HCT116 (cell line): ENCODE measurements around the gene ERN1. TPM values are rescaled to one million over a fixed set of nuclear protein-coding genes. Genes with fewer than 3 reads are reported as not detected.

Source experiments
- ATAC-seq: fragments of 200-7000 bp; cut with Tn5 transposase; 2 replicates; pipeline ENCODE4 v1.9.1; 2020; ENCODE audit warnings: mild to moderate bottlenecking, moderate library complexity
- BruUV-seq: library from RNA; stranded (reverse); fragments of 400-500 nt; replicated peaks from 2 replicates; lab custom pipeline; 2021; lab: Mats Ljungman, UMichigan
- CTCF ChIA-PET: fragments of 300-600 bp; sonication (Branson Sonifier 250); formaldehyde crosslinking; loops from one replicate; lab custom pipeline; 2021; ENCODE audit warnings: antibody characterized with exemption; lab: Charles Lee
- POLR2A ChIA-PET: fragments of 300-600, 350-600 bp; sonication (Branson Sonifier 250); formaldehyde crosslinking; loops from one replicate; lab custom pipeline; 2021; ENCODE audit warnings: antibody characterized with exemption; lab: Charles Lee
- RAD21 ChIA-PET, 2 experiments: fragments of 300-600 bp; sonication (Branson Sonifier 250); formaldehyde crosslinking; loops; one replicate each; lab custom pipeline; 2023; ENCODE audit warnings: low total read pairs in 2 of 2; ENCODE audit not compliant: uncharacterized antibody in 2 of 2, unreplicated experiment in 2 of 2, low non-redundant PET in 1 of 2; lab: Charles Lee
- DNase-seq: peaks from one replicate; pipeline ENCODE4 v3.0.0-alpha.2; 2010; ENCODE audit warnings: low read depth, low spot score
- H2AFZ ChIP-seq: fragments of 200-600 bp; shearing (Covaris generic), sonication (generic); 2 replicates; pipeline ENCODE4 v1.6.1; 2017; ENCODE audit warnings: low read depth, mixed run types, mixed read lengths, antibody characterized with exemption, low read length; ENCODE audit not compliant: poor library complexity, severe bottlenecking
- H3K27ac ChIP-seq: 2 replicates; pipeline ENCODE4 v1.5.1; 2012; ENCODE audit warnings: low read depth, low read length
- H3K27me3 ChIP-seq: fragments of 200-600 bp; sonication (generic); 2 replicates; pipeline ENCODE4 v1.6.1; 2016; ENCODE audit warnings: mixed run types, low read length, mixed read lengths; ENCODE audit not compliant: insufficient read depth
- H3K36me3 ChIP-seq, 2 experiments: fragments of 200-500 bp in 1 of 2; fragments of 200-600 bp in 1 of 2; sonication (Bioruptor generic) in 1 of 2; sonication (generic) in 1 of 2; 2 replicates each; pipeline versions ENCODE4 v1.5.1 to v1.6.1; 2014 to 2016; ENCODE audit warnings: low read length in 2 of 2, inconsistent platforms in 1 of 2, mixed read lengths in 1 of 2, mixed run types in 1 of 2; ENCODE audit not compliant: insufficient read depth in 2 of 2, control insufficient read depth in 1 of 2
- H3K4me1 ChIP-seq, 2 experiments: fragments of 200-600 bp in 1 of 2; sonication (generic) in 1 of 2; 2 replicates each; pipeline versions ENCODE4 v1.5.1 to v1.6.1; 2012 to 2017; ENCODE audit warnings: low read length in 2 of 2, inconsistent platforms in 1 of 2, mild to moderate bottlenecking in 1 of 2, mixed read lengths in 1 of 2, mixed run types in 1 of 2, moderate library complexity in 1 of 2; ENCODE audit not compliant: insufficient read depth in 2 of 2, control insufficient read depth in 1 of 2
- H3K4me2 ChIP-seq: fragments of 200-600 bp; sonication (generic); 2 replicates; pipeline ENCODE4 v1.6.1; 2017; ENCODE audit warnings: mixed run types, low read length, mixed read lengths
- H3K4me3 ChIP-seq, 2 experiments: fragments of 200-600 bp in 1 of 2; sonication (generic) in 1 of 2; replicated peaks in 1 of 2; 2 replicates each; pipeline ENCODE4 v1.5.1; 2011 to 2016; ENCODE audit warnings: low read length in 2 of 2, control low read depth in 1 of 2, low read depth in 1 of 2, mild to moderate bottlenecking in 1 of 2, mixed read lengths in 1 of 2, mixed run types in 1 of 2
- H3K79me2 ChIP-seq: fragments of 200-600 bp; sonication (generic); 2 replicates; pipeline ENCODE4 v1.6.1; 2017; ENCODE audit warnings: mild to moderate bottlenecking, mixed run types, low read length, moderate library complexity, mixed read lengths; ENCODE audit not compliant: insufficient read depth
- H3K9ac ChIP-seq: fragments of 200-600 bp; sonication (generic); 2 replicates; pipeline ENCODE4 v1.6.1; 2016; ENCODE audit warnings: low read length, mixed read lengths
- H3K9me2 ChIP-seq: fragments of 200-600 bp; sonication (generic), shearing (Covaris generic); 2 replicates; pipeline ENCODE4 v1.6.1; 2017; ENCODE audit warnings: mixed run types, mild to moderate bottlenecking, moderate library complexity; ENCODE audit not compliant: insufficient read depth
- H3K9me3 ChIP-seq, 2 experiments: fragments of 200-500 bp in 1 of 2; fragments of 200-600 bp in 1 of 2; sonication (Bioruptor generic) in 1 of 2; sonication (generic) in 1 of 2; 2 replicates each; pipeline ENCODE4 v1.6.1; 2014 to 2017; ENCODE audit warnings: low read length in 2 of 2, mixed read lengths in 2 of 2, inconsistent platforms in 1 of 2, low read depth in 1 of 2, mild to moderate bottlenecking in 1 of 2, mixed run types in 1 of 2, moderate library complexity in 1 of 2; ENCODE audit not compliant: control insufficient read depth in 1 of 2, insufficient read depth in 1 of 2
- H4K20me1 ChIP-seq: fragments of 200-600 bp; sonication (generic), shearing (Covaris generic); 2 replicates; pipeline ENCODE4 v1.6.1; 2017; ENCODE audit warnings: mixed run types, mild to moderate bottlenecking, moderate library complexity; ENCODE audit not compliant: insufficient read depth
- CBX3 ChIP-seq: IDR thresholded peaks from 2 replicates; pipeline ENCODE4 v1.6.1; 2012; ENCODE audit warnings: low read depth
- CTCF ChIP-seq, 3 experiments: fragments of 200-600 bp in 1 of 3; sonication (generic) in 1 of 3; IDR thresholded peaks in 2 of 3; conservative IDR thresholded peaks in 1 of 3; 2 replicates each; pipeline ENCODE4 v1.5.1; 2012 to 2017; ENCODE audit warnings: low read depth in 2 of 3, low read length in 2 of 3, antibody characterized with exemption in 1 of 3, borderline replicate concordance in 1 of 3, control low read depth in 1 of 3, mild to moderate bottlenecking in 1 of 3, mixed read lengths in 1 of 3, mixed run types in 1 of 3, moderate library complexity in 1 of 3; ENCODE audit not compliant: insufficient read depth in 1 of 3
- ELF1 ChIP-seq: IDR thresholded peaks from 2 replicates; pipeline ENCODE4 v1.6.1; 2012; ENCODE audit warnings: low read depth, borderline replicate concordance
- EZH2 ChIP-seq: fragments of 200-600 bp; sonication (generic); IDR thresholded peaks from 2 replicates; pipeline ENCODE4 v1.6.1; 2017; ENCODE audit warnings: antibody characterized with exemption, mixed run types
- JUND ChIP-seq: IDR thresholded peaks from 2 replicates; pipeline ENCODE4 v1.6.1; 2012
- POLR2AphosphoS5 ChIP-seq: IDR thresholded peaks from 2 replicates; pipeline ENCODE4 v1.6.1; 2011; ENCODE audit warnings: mild to moderate bottlenecking, low read depth, low read length, moderate library complexity
- SIN3A ChIP-seq: IDR thresholded peaks from 2 replicates; pipeline ENCODE4 v1.6.1; 2012; ENCODE audit warnings: low read depth
- SP1 ChIP-seq: IDR thresholded peaks from 2 replicates; pipeline ENCODE4 v1.6.1; 2012; ENCODE audit warnings: low read depth
- SRF ChIP-seq: IDR thresholded peaks from 2 replicates; pipeline ENCODE4 v1.6.1; 2012; ENCODE audit warnings: low read depth
- YY1 ChIP-seq: IDR thresholded peaks from 2 replicates; pipeline ENCODE4 v1.6.1; 2011; ENCODE audit warnings: low read length, low read depth, moderate library complexity, mild to moderate bottlenecking; ENCODE audit not compliant: insufficient replicate concordance; ENCODE audit errors: extremely low read depth
- intact Hi-C: fragments of 100-400 bp; cut with micrococcal nuclease; formaldehyde crosslinking; loops from 2 replicates; pipeline ENCODE4 v1.10.0; 2022
- total RNA-seq: library from RNA; stranded (reverse); gene quantifications from one replicate; pipeline ENCODE4 v1.2.1, GENCODE V29; 2021; ENCODE audit not compliant: unreplicated experiment

The ERN1 gene
- total RNA-seq, 1 experiment from 2014 or later = 28.2 TPM

GRCh38 chr17:64083563-64084085 lies 46.3 kb downstream of the ERN1 start:
- Histone ChIP-seq H3K4me1 (peaks cover 34 to 61% of the 10 kb centered on the region in 2 experiments), H3K36me3 (no peaks in the 10 kb centered on the region), H3K9me3 (no peaks in the 10 kb centered on the region), H3K27ac (no peak overlapping the region), H3K4me2 (peak overlapping the region; percentile 2; the same call in 1 of the 2 replicates), H3K79me2 (no peaks in the 10 kb centered on the region), H3K4me3 (no peak overlapping the region), H2AFZ (no peak overlapping the region), H3K9me2 (no peaks in the 10 kb centered on the region), H4K20me1 (no peaks in the 10 kb centered on the region), H3K9ac (no peak overlapping the region), H3K27me3 (no peaks in the 10 kb centered on the region)
- no TSS peak for BruUV-seq
- ChIA-PET RAD21 (no interaction called here), CTCF (interaction anchor here (1.5 kb wide), 1 partner anchor 50 kb away, joined by 4 read pairs; no protein-coding TSS in a partner anchor), POLR2A (interaction anchor here (1.6 kb wide), 1 partner anchor 12 kb away, joined by 4 read pairs; no protein-coding TSS in a partner anchor)
- DNase-seq (no peak), ATAC-seq (no peak)
- intact Hi-C loops = loop anchor here (2.0 kb wide), 1 partner anchor 45 kb away; no protein-coding TSS in a partner anchor
- TF ChIP-seq SRF = no peak
- peak; percentile 40; the same call in 1 of the 2 replicates for TF ChIP-seq POLR2AphosphoS5
- no peak for TF ChIP-seq ELF1
- TF ChIP-seq SIN3A = no peak
- TF ChIP-seq SP1 = no peak
- no peak for TF ChIP-seq CTCF (IDR thresholded peaks at IDR 0.05 in 2 of 3, conservative IDR thresholded peaks at IDR 0.05 in 1 of 3; ENCODE audit: borderline replicate concordance in 1 of 3, insufficient read depth in 1 of 3, low read depth in 2 of 3, low read length in 2 of 3)
- no peak for TF ChIP-seq CBX3

- no peak overlapping the region for H3K9ac ChIP-seq
Measured at GRCh38 chr17:64083093-64083492, 46.9 kb downstream of the ERN1 start.

More at GRCh38 chr17:64083093-64083492, 46.9 kb downstream of the ERN1 start:
- ChIA-PET POLR2A (interaction anchor here (1.2 to 1.6 kb wide), 3 partner anchors 9 to 47 kb away, joined by 4 read pairs; no protein-coding TSS in a partner anchor), RAD21 (no interaction called here), CTCF (interaction anchor here (1.0 to 1.5 kb wide), 4 partner anchors 19 to 55 kb away, joined by 4 to 10 read pairs (median 6); no protein-coding TSS in a partner anchor)
- Histone ChIP-seq H3K9me3 (no peaks in the 10 kb centered on the region), H3K36me3 (no peaks in the 10 kb centered on the region), H3K27ac (no peak overlapping the region), H3K9me2 (no peaks in the 10 kb centered on the region), H2AFZ (no peak overlapping the region), H3K4me1 (peaks cover 34 to 60% of the 10 kb centered on the region in 2 experiments), H3K4me2 (no peak overlapping the region), H3K79me2 (no peaks in the 10 kb centered on the region), H3K27me3 (no peaks in the 10 kb centered on the region), H3K4me3 (no peak overlapping the region), H4K20me1 (no peaks in the 10 kb centered on the region)
- TF ChIP-seq EZH2 (no peak), SIN3A (no peak), JUND (peak; percentile 8; the same call in 1 of the 2 replicates), ELF1 (no peak), SP1 (no peak), POLR2AphosphoS5 (no peak), YY1 (no peak)
- no TSS peak for BruUV-seq
- intact Hi-C loops = loop anchor here (2.0 kb wide), 1 partner anchor 46 kb away; no protein-coding TSS in a partner anchor
- ATAC-seq (no peak), DNase-seq (no peak)
